HepG2 (cell line): Measurements from ENCODE around the gene PIGBOS1. TPM values are rescaled to one million over a fixed set of nuclear protein-coding genes. Genes with fewer than 3 reads are reported as not detected.

ENCODE experiments used
- ARNT ChIP-seq: fragments of 450-650 bp; IDR thresholded peaks from 2 replicates; pipeline ENCODE4 v1.6.1; 2017
- CAMTA2 ChIP-seq: sonication (generic); formaldehyde crosslinking; IDR thresholded peaks from 2 replicates; pipeline ENCODE4 v1.4.0; 2020; ENCODE audit warnings: mild to moderate bottlenecking, missing genetic modification reagents, borderline replicate concordance
- CEBPG ChIP-seq: IDR thresholded peaks from 2 replicates; pipeline ENCODE4 v1.6.1; 2016
- E2F1 ChIP-seq: sonication (generic); formaldehyde crosslinking; IDR thresholded peaks from 2 replicates; pipeline ENCODE4 v1.5.0; 2020; ENCODE audit warnings: missing genetic modification reagents
- ETV5 ChIP-seq: IDR thresholded peaks from 2 replicates; pipeline ENCODE4 v1.6.1; 2018; ENCODE audit warnings: missing biosample characterization, missing genetic modification reagents, inconsistent platforms, borderline replicate concordance
- GPN1 ChIP-seq: sonication (generic); formaldehyde crosslinking; IDR thresholded peaks from 2 replicates; pipeline ENCODE4 v1.5.1; 2020; ENCODE audit warnings: missing genetic modification reagents, borderline replicate concordance
- HDAC1 ChIP-seq: sonication (generic); formaldehyde crosslinking; IDR thresholded peaks from 2 replicates; pipeline ENCODE4 v1.5.1; 2020; ENCODE audit warnings: mild to moderate bottlenecking, missing genetic modification reagents
- HDAC2 ChIP-seq: sonication (generic); formaldehyde crosslinking; IDR thresholded peaks from 2 replicates; pipeline ENCODE4 v1.4.0; 2020; ENCODE audit warnings: missing genetic modification reagents
- IKZF1 ChIP-seq: fragments of 450-650 bp; IDR thresholded peaks from 2 replicates; pipeline ENCODE4 v1.7.1; 2016
- KAT7 ChIP-seq: IDR thresholded peaks from 2 replicates; pipeline ENCODE4 v1.6.1; 2018; ENCODE audit warnings: borderline replicate concordance, missing compliant biosample characterization
- KDM1A ChIP-seq: IDR thresholded peaks from 2 replicates; pipeline ENCODE4 v1.6.1; 2016; ENCODE audit warnings: missing compliant biosample characterization
- KDM5A ChIP-seq: fragments of 200-600 bp; sonication (generic); IDR thresholded peaks from 2 replicates; pipeline ENCODE4 v1.7.0; 2018; ENCODE audit warnings: antibody characterized with exemption, mild to moderate bottlenecking, low read length, borderline replicate concordance
- NFE2 ChIP-seq: sonication (generic); formaldehyde crosslinking; IDR thresholded peaks from 2 replicates; pipeline ENCODE4 v1.4.0; 2020; ENCODE audit warnings: missing genetic modification reagents
- NR2C2 ChIP-seq: sonication (generic); formaldehyde crosslinking; IDR thresholded peaks from 2 replicates; pipeline ENCODE4 v1.4.0; 2020; ENCODE audit warnings: missing genetic modification reagents, mild to moderate bottlenecking, moderate library complexity, borderline replicate concordance
- PHF20 ChIP-seq: sonication (generic); formaldehyde crosslinking; IDR thresholded peaks from 2 replicates; pipeline ENCODE4 v1.5.0; 2020; ENCODE audit warnings: mild to moderate bottlenecking, missing genetic modification reagents
- PRPF4 ChIP-seq: fragments of 200-400 bp; formaldehyde crosslinking; IDR thresholded peaks from 2 replicates; pipeline ENCODE4 v1.6.1; 2016; ENCODE audit warnings: low read length, low read depth; ENCODE audit not compliant: poor library complexity, severe bottlenecking
- RFXAP ChIP-seq: sonication (generic); formaldehyde crosslinking; IDR thresholded peaks from 2 replicates; pipeline ENCODE4 v1.4.0; 2020; ENCODE audit warnings: missing genetic modification reagents, borderline replicate concordance
- RORA ChIP-seq: sonication (generic); formaldehyde crosslinking; IDR thresholded peaks from 2 replicates; pipeline ENCODE4 v1.5.0; 2020; ENCODE audit warnings: mild to moderate bottlenecking, missing genetic modification reagents, moderate library complexity
- SMC3 ChIP-seq: IDR thresholded peaks from 2 replicates; pipeline ENCODE4 v1.6.1; 2011; ENCODE audit warnings: low read length, improper control_type of control experiment
- SNAPC5 ChIP-seq: sonication (generic); formaldehyde crosslinking; IDR thresholded peaks from 2 replicates; pipeline ENCODE4 v1.8.1; 2023; ENCODE audit warnings: mild to moderate bottlenecking, missing genetic modification reagents, borderline replicate concordance
- SYNCRIP ChIP-seq: fragments of 200-400 bp; formaldehyde crosslinking; IDR thresholded peaks from 2 replicates; pipeline ENCODE4 v1.6.1; 2018; ENCODE audit warnings: mild to moderate bottlenecking, low read depth, low read length; ENCODE audit not compliant: insufficient read depth
- TCF7 ChIP-seq: sonication (generic); IDR thresholded peaks from 2 replicates; pipeline ENCODE4 v1.6.1; 2016; ENCODE audit warnings: antibody characterized with exemption, low read depth
- TEF ChIP-seq: sonication (generic); formaldehyde crosslinking; IDR thresholded peaks from 2 replicates; pipeline ENCODE4 v1.5.0; 2020; ENCODE audit warnings: missing genetic modification reagents
- THAP7 ChIP-seq: sonication (generic); formaldehyde crosslinking; IDR thresholded peaks from 2 replicates; pipeline ENCODE4 v1.8.1; 2023; ENCODE audit warnings: mild to moderate bottlenecking, missing genetic modification reagents
- ZBTB42 ChIP-seq: sonication (generic); formaldehyde crosslinking; IDR thresholded peaks from 2 replicates; pipeline ENCODE4 v1.5.0; 2020; ENCODE audit warnings: mild to moderate bottlenecking, missing genetic modification reagents
- ZNF276 ChIP-seq: sonication (generic); formaldehyde crosslinking; IDR thresholded peaks from 2 replicates; pipeline ENCODE4 v1.4.0; 2020; ENCODE audit warnings: mild to moderate bottlenecking, low read depth, missing genetic modification reagents
- ZNF773 ChIP-seq: sonication (generic); formaldehyde crosslinking; IDR thresholded peaks from 2 replicates; pipeline ENCODE4 v1.4.0; 2020; ENCODE audit warnings: missing genetic modification reagents, borderline replicate concordance
- ZSCAN30 ChIP-seq: sonication (generic); formaldehyde crosslinking; IDR thresholded peaks from 2 replicates; pipeline ENCODE4 v1.5.0; 2020; ENCODE audit warnings: mild to moderate bottlenecking, missing genetic modification reagents
- polyA plus RNA-seq, 8 experiments: library from polyadenylated mRNA; depleted of rRNA in 3 of 8; stranded (reverse) in 7 of 8; unstranded in 1 of 8; fragments of >200 nt; fragmentation: Illumina TruSeq in 4 of 8; extraction: Trizol in 4 of 8; gene quantifications; 2 replicates each; pipeline versions ENCODE4 v1.2.1 to v1.2.3, GENCODE V29; 2011 to 2016; ENCODE audit warnings: low read depth in 4 of 8, missing spikeins in 1 of 8, mixed read lengths in 1 of 8; ENCODE audit not compliant: insufficient read depth in 1 of 8
- total RNA-seq, 5 experiments: library from RNA; depleted of rRNA; stranded (reverse); fragments of >200 nt; fragmentation: Illumina TruSeq; extraction: Trizol; gene quantifications; 2 replicates each; pipeline ENCODE4 v1.2.3, GENCODE V29; 2016; ENCODE audit warnings: low read depth in 1 of 5

Gene PIGBOS1
- total and polyA plus RNA-seq, 2 of the 13 experiments (the other 11 are each of a cell fraction or from before 2014, with no cell fraction given): 14.8 to 22.1 TPM

GRCh38 chr15:55318588-55319494 lies at the start of gene PIGBOS1, which contains the start of gene PIGB (continued):
- TF ChIP-seq THAP7 (CRISPR knock-in tag) (peak; percentile 94), PRPF4 (no peak), ETV5 (CRISPR knock-in tag) (peak; percentile 97), SYNCRIP (no peak), NR2C2 (peak; percentile 75), TCF7 (no peak), SNAPC5 (CRISPR knock-in tag) (no peak), CAMTA2 (CRISPR knock-in tag) (peak; percentile 81; the same call in 1 of the 2 replicates), TEF (CRISPR knock-in tag) (no peak), IKZF1 (no peak), KAT7 (CRISPR knock-in tag) (peak; percentile 89), GPN1 (no peak), HDAC1 (CRISPR knock-in tag) (peak; percentile 90), KDM1A (no peak), NFE2 (CRISPR knock-in tag) (no peak), ZSCAN30 (no peak), HDAC2 (CRISPR knock-in tag) (peak; percentile 65), PHF20 (CRISPR knock-in tag) (peak; percentile 96), E2F1 (CRISPR knock-in tag) (no peak; the same call in none of the 2 replicates), ARNT (no peak), ZNF773 (CRISPR knock-in tag) (peak; percentile 27; the same call in 1 of the 2 replicates), RFXAP (CRISPR knock-in tag) (no peak), ZNF276 (no peak), RORA (CRISPR knock-in tag) (no peak), CEBPG (peak; percentile 43), ZBTB42 (CRISPR knock-in tag) (peak; percentile 52; the same call in 1 of the 2 replicates), KDM5A (peak; percentile 83; the same call in 1 of the 2 replicates), SMC3 (no peak)
